Gastroesophageal sphincter (tissue), 3 donors: ENCODE results near the gene TP73.

Experiments used
- POLR2A ChIP-seq, 2 donors: fragments of 450-650 bp; IDR thresholded peaks; one replicate each; pipeline ENCODE4 v1.6.1; 2017; ENCODE audit warnings: antibody characterized with exemption in 2 of 2, mild to moderate bottlenecking in 2 of 2, moderate library complexity in 1 of 2
- TF ChIP-seq, protein P1 (sequence below), 4 experiments: fragments of 200-600 bp in 2 of 4; fragments of 450-650 bp in 2 of 4; sonication (generic) in 1 of 4; IDR thresholded peaks; one replicate each; pipeline ENCODE4 v1.5.1; 2017 to 2019; ENCODE audit warnings: antibody characterized with exemption in 4 of 4, mild to moderate bottlenecking in 2 of 4, moderate library complexity in 2 of 4

DNA sequence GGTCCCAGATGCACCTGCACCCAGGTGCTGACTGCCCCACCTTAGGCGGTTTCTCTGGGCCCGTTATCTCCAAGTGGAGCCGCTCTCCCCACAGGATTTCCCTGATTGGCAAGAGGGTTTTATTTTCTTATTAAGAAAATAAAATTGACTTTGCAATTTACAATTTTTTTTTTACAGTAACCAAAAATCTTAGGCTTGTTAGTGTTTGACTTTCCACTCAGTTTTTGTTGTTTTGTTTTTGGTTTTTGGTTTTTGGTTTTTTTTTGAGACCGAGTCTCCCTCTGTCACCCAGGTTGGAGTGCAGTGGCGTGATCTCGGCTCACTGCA, 95.2 kb downstream of the TP73 start:
- no peak for TF ChIP-seq POLR2A (IDR thresholded peaks at IDR 0.05)
- TF ChIP-seq, protein P1, sequence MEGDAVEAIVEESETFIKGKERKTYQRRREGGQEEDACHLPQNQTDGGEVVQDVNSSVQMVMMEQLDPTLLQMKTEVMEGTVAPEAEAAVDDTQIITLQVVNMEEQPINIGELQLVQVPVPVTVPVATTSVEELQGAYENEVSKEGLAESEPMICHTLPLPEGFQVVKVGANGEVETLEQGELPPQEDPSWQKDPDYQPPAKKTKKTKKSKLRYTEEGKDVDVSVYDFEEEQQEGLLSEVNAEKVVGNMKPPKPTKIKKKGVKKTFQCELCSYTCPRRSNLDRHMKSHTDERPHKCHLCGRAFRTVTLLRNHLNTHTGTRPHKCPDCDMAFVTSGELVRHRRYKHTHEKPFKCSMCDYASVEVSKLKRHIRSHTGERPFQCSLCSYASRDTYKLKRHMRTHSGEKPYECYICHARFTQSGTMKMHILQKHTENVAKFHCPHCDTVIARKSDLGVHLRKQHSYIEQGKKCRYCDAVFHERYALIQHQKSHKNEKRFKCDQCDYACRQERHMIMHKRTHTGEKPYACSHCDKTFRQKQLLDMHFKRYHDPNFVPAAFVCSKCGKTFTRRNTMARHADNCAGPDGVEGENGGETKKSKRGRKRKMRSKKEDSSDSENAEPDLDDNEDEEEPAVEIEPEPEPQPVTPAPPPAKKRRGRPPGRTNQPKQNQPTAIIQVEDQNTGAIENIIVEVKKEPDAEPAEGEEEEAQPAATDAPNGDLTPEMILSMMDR (IDR thresholded peaks at IDR 0.05), result no peak
